ENCODE results near the gene MPZ.
"Not testable (repeated sequence)": the region's sequence is repeated elsewhere in the genome, so short reads cannot be mapped to it uniquely, and the experiment has no call there.

Gene MPZ

GRCh38 chr1:161255302-161255701 lies 54.5 kb downstream of the MPZ start:
- DNase-seq (ENCODE audit: low spot score) = not testable (repeated sequence)
